NCI-H524 treated with DMSO at 0.1 percent for 48 hours (cell line): ENCODE results near the gene NEURL3.
"Not testable (repeated sequence)": the region's sequence is repeated elsewhere in the genome, so short reads cannot be mapped to it uniquely, and the experiment has no call there.

Experiments used
- DNase-seq: peaks from one replicate; lab custom pipeline; 2025; lab: John Stamatoyannopoulos, UW

The NEURL3 gene

GRCh38 chr2:96484091-96484490 lies 21.1 kb downstream of the NEURL3 start:
- peak; percentile 47 for DNase-seq

- DNase-seq = no peak
Measured at GRCh38 chr2:96477458-96477857, 27.7 kb downstream of the NEURL3 start.

GRCh38 chr2:96471772-96472171 lies 33.4 kb downstream of the NEURL3 start:
- no peak for DNase-seq

- no peak for DNase-seq
Measured at GRCh38 chr2:96470636-96471035, 34.5 kb downstream of the NEURL3 start.

GRCh38 chr2:96470109-96470508 lies 35.0 kb downstream of the NEURL3 start:
- no peak for DNase-seq

- no peak for DNase-seq
Measured at GRCh38 chr2:96468904-96469303, 36.3 kb downstream of the NEURL3 start.

GRCh38 chr2:96464651-96465050 lies 40.5 kb downstream of the NEURL3 start:
- no peak for DNase-seq

- no peak for DNase-seq
Measured at GRCh38 chr2:96464061-96464460, 41.1 kb downstream of the NEURL3 start.

GRCh38 chr2:96463119-96463518 lies 42.0 kb downstream of the NEURL3 start:
- DNase-seq = no peak

- DNase-seq = not testable (repeated sequence)
Measured at GRCh38 chr2:96461616-96462015, 43.5 kb downstream of the NEURL3 start.

- DNase-seq = no peak
Measured at GRCh38 chr2:96452053-96452452, 53.1 kb downstream of the NEURL3 start.

GRCh38 chr2:96449637-96450036 lies 55.5 kb downstream of the NEURL3 start:
- no peak for DNase-seq

- DNase-seq = no peak
Measured at GRCh38 chr2:96449174-96449573, 56.0 kb downstream of the NEURL3 start.

GRCh38 chr2:96447726-96448125 lies 57.4 kb downstream of the NEURL3 start:
- DNase-seq = no peak
